ENCODE results near the gene CYFIP1.

DNA sequence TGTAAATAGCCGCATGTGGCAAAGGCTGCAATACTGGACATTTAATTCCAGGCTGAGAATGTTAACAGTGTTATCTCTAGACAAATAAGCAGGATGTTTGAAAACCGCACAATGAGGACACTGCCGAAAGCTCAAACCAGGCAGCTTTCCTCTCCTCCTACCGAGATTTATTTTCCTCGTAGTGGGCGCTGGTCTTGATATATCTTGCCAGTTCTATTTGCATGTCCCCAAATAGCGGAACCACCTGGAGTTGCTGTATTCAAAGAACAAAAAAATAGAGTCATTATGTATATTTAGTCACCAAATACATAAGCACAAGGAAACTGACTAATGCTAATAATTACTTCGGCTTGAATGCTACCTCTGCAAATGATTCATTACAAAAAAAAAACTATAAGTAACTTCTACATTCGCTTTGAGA, 46.5 kb downstream of the CYFIP1 start:
- TF ChIP-seq EP300 (IDR thresholded peaks at IDR 0.05; ENCODE audit: borderline replicate concordance) (no peak), TCF12 (IDR thresholded peaks at IDR 0.05; ENCODE audit: low read depth) (no peak), YY1 (IDR thresholded peaks at IDR 0.05; ENCODE audit: low read depth) (no peak), MAX (IDR thresholded peaks at IDR 0.05) (no peak), TEAD4 (IDR thresholded peaks at IDR 0.05) (no peak), RAD21 (IDR thresholded peaks at IDR 0.05; ENCODE audit: low read depth) (no peak)
